GM12878 (cell line): ENCODE data around the gene HOXA1. TPM values are rescaled to one million over a fixed set of nuclear protein-coding genes. Genes with fewer than 3 reads are reported as not detected.

ENCODE experiments used
- ATAC-seq: fragments of 200-7000 bp; cut with Tn5 transposase; 3 replicates; pipeline ENCODE4 v1.9.1; 2020; ENCODE audit warnings: mild to moderate bottlenecking, moderate library complexity
- BruUV-seq: library from RNA; stranded (reverse); fragments of 400-500 nt; replicated peaks from 2 replicates; lab custom pipeline; 2021; lab: Mats Ljungman, UMichigan
- CTCF ChIA-PET: fragments of 300-600 bp; sonication (Branson Sonifier 250); formaldehyde crosslinking; extraction: SDS; loops from one replicate; lab custom pipeline; 2021; ENCODE audit warnings: inconsistent platforms; lab: Yijun Ruan, JAX
- POLR2A ChIA-PET: fragments of 350-600 bp; formaldehyde crosslinking; extraction: SDS; loops from one replicate; lab custom pipeline; 2021; ENCODE audit warnings: inconsistent platforms; lab: Charles Lee
- RAD21 ChIA-PET: fragments of 300-600 bp; sonication (Branson Sonifier 250); formaldehyde crosslinking; loops from one replicate; lab custom pipeline; 2023; ENCODE audit warnings: antibody characterized with exemption; ENCODE audit not compliant: unreplicated experiment; lab: Charles Lee
- SMC1A ChIA-PET: fragments of 300-600 bp; sonication (Branson Sonifier 250); formaldehyde crosslinking; loops from one replicate; lab custom pipeline; 2023; ENCODE audit not compliant: unreplicated experiment, uncharacterized antibody; lab: Charles Lee
- DNase-seq: peaks from one replicate; pipeline ENCODE4 v3.0.0-alpha.2; 2011; ENCODE audit warnings: low read depth, low spot score
- FAIRE-seq: peaks from 3 replicates; lab custom pipeline; 2011; peaks lifted over from hg19 to GRCh38; lab: Jason Lieb, UNC
- H2AFZ ChIP-seq: 2 replicates; pipeline ENCODE4 v1.6.0; 2011; ENCODE audit warnings: low read depth, low read length, control low read depth; ENCODE audit not compliant: control insufficient read depth
- H3K27ac ChIP-seq: 2 replicates; pipeline ENCODE4 v1.5.1; 2011; ENCODE audit warnings: control low read depth; ENCODE audit not compliant: control insufficient read depth, insufficient read depth
- H3K27me3 ChIP-seq, 2 experiments: replicated peaks in 1 of 2; 2 replicates each; pipeline versions ENCODE4 v1.6.0 to v1.6.1; 2011; ENCODE audit warnings: low read length in 1 of 2; ENCODE audit not compliant: control insufficient read depth in 2 of 2, insufficient read depth in 2 of 2
- H3K36me3 ChIP-seq, 2 experiments: 2 replicates each; pipeline ENCODE4 v1.5.1; 2011; ENCODE audit warnings: low read length in 1 of 2; ENCODE audit not compliant: control insufficient read depth in 2 of 2, insufficient read depth in 2 of 2
- H3K4me1 ChIP-seq: 2 replicates; pipeline ENCODE4 v1.6.1; 2011; ENCODE audit warnings: mild to moderate bottlenecking, low read length, moderate library complexity, mixed read lengths; ENCODE audit not compliant: control insufficient read depth, insufficient read depth
- H3K4me2 ChIP-seq: 2 replicates; pipeline ENCODE4 v1.6.0; 2011; ENCODE audit warnings: control low read depth; ENCODE audit not compliant: control insufficient read depth, insufficient read depth
- H3K4me3 ChIP-seq: fragments of 200-600 bp; sonication (generic); 2 replicates; pipeline ENCODE4 v1.5.1; 2016
- H3K79me2 ChIP-seq: 2 replicates; pipeline ENCODE4 v1.6.0; 2011; ENCODE audit warnings: low read length; ENCODE audit not compliant: control insufficient read depth, insufficient read depth
- H3K9ac ChIP-seq: 2 replicates; pipeline ENCODE4 v1.8.0; 2011; ENCODE audit warnings: low read length, control low read depth, mixed read lengths; ENCODE audit not compliant: control insufficient read depth, insufficient read depth
- H3K9me3 ChIP-seq: replicated peaks from 3 replicates; pipeline ENCODE4 v1.5.1; 2011; ENCODE audit warnings: mild to moderate bottlenecking, low read length; ENCODE audit not compliant: control insufficient read depth, insufficient read depth
- H4K20me1 ChIP-seq: 2 replicates; pipeline ENCODE4 v1.6.0; 2011; ENCODE audit not compliant: control insufficient read depth, insufficient read depth
- ASH2L ChIP-seq: fragments of 300-600, 200-600 bp; sonication (generic); IDR thresholded peaks from 2 replicates; pipeline ENCODE4 v1.6.1; 2017; ENCODE audit warnings: low read depth, mild to moderate bottlenecking, borderline replicate concordance
- ATF3 ChIP-seq: IDR thresholded peaks from 2 replicates; pipeline ENCODE4 v1.6.1; 2011; ENCODE audit warnings: low read depth, mild to moderate bottlenecking, low read length, moderate library complexity, borderline replicate concordance; ENCODE audit errors: extremely low read depth
- BCL3 ChIP-seq: IDR thresholded peaks from 2 replicates; pipeline ENCODE4 v1.6.1; 2011; ENCODE audit warnings: borderline replicate concordance, low read depth, mild to moderate bottlenecking, moderate library complexity, low read length; ENCODE audit not compliant: insufficient read depth, poor library complexity, severe bottlenecking
- GABPA ChIP-seq: IDR thresholded peaks from 2 replicates; pipeline ENCODE4 v1.6.1; 2014; ENCODE audit warnings: antibody characterized with exemption, low read depth, mild to moderate bottlenecking, inconsistent platforms
- HDGF ChIP-seq: fragments of 450-650 bp; IDR thresholded peaks from 2 replicates; pipeline ENCODE4 v1.6.1; 2016; ENCODE audit warnings: antibody characterized with exemption
- MEF2A ChIP-seq: IDR thresholded peaks from 2 replicates; pipeline ENCODE4 v1.6.1; 2011; ENCODE audit warnings: low read depth, mild to moderate bottlenecking, low read length, moderate library complexity; ENCODE audit not compliant: insufficient read depth
- MTA2 ChIP-seq: fragments of 450-650 bp; IDR thresholded peaks from 2 replicates; pipeline ENCODE4 v1.6.1; 2016; ENCODE audit warnings: low read depth, mild to moderate bottlenecking, moderate library complexity
- NBN ChIP-seq: fragments of 450-650 bp; IDR thresholded peaks from 2 replicates; pipeline ENCODE4 v1.6.1; 2016
- SMAD5 ChIP-seq: IDR thresholded peaks from 2 replicates; pipeline ENCODE4 v1.6.1; 2016; ENCODE audit warnings: antibody characterized with exemption, low read depth
- TCF7 ChIP-seq: IDR thresholded peaks from 2 replicates; pipeline ENCODE4 v1.6.1; 2014; ENCODE audit warnings: antibody characterized with exemption, borderline replicate concordance
- WGBS: methylation state at CpG from one replicate; pipeline ENCODE4 v1.1.6; 2016; ENCODE audit warnings: low lambda C conversion rate; ENCODE audit not compliant: insufficient replicate concordance, insufficient coverage; ENCODE audit errors: missing lambda C conversion rate; 5-methylcytosine and 5-hydroxymethylcytosine counted together
- in situ Hi-C: fragments of 300-500 bp; cut with MboI; formaldehyde crosslinking; loops from 9 replicates; pipeline ENCODE4 v1.14.3; 2018; ENCODE audit warnings: mixed read lengths
- intact Hi-C: fragments of 100-400 bp; cut with micrococcal nuclease; formaldehyde crosslinking; loops from one replicate; pipeline ENCODE4 v1.14.2; 2022; ENCODE audit not compliant: unreplicated experiment
- polyA plus RNA-seq, 11 experiments: library from polyadenylated mRNA; depleted of rRNA in 4 of 11; unstranded in 6 of 11; stranded (reverse) in 5 of 11; fragments of >200 nt; fragmentation: Nextera tagmentation in 4 of 11; fragmentation: Illumina TruSeq in 1 of 11; extraction: Ambion mirVana in 4 of 11; extraction: Trizol in 1 of 11; gene quantifications; 1 replicate in 1 of 11; 2 replicates in 10 of 11; pipeline versions ENCODE4 v1.2.1 to v1.2.3, GENCODE V29; 2011 to 2016; ENCODE audit warnings: inconsistent platforms in 2 of 11, missing spikeins in 2 of 11, low read depth in 1 of 11
- total RNA-seq, 4 experiments: library from RNA; depleted of rRNA in 3 of 4; stranded (reverse); fragments of >200 nt in 3 of 4; fragmentation: Illumina TruSeq in 1 of 4; extraction: Trizol in 1 of 4; gene quantifications; 2 replicates each; pipeline versions ENCODE4 v1.2.1 to v1.2.3, GENCODE V29; 2013 to 2021

HOXA1 gene
- total and polyA plus RNA-seq, 10 of the 15 experiments (the other 5 are each of a cell fraction or from before 2014, with no cell fraction given) = 0.06 to 1.7 (median 0.18) TPM; not detected in 3

GRCh38 chr7:27124902-27125689 lies 29.3 kb upstream of the HOXA1 start:
- CTCF ChIA-PET = no interaction called here
- Histone ChIP-seq H3K9me3 (no peaks in the 10 kb centered on the region), H3K4me2 (no peak overlapping the region), H3K27ac (no peak overlapping the region), H3K4me1 (no peaks in the 10 kb centered on the region), H3K4me3 (no peak overlapping the region), H3K79me2 (no peaks in the 10 kb centered on the region), H4K20me1 (no peaks in the 10 kb centered on the region), H2AFZ (no peak overlapping the region), H3K9ac (no peak overlapping the region), H3K27me3 (peaks cover 0 to 2% of the 10 kb centered on the region in 2 experiments; a peak in 3 of 4 replicates), H3K36me3 (no peaks in the 10 kb centered on the region)
- TF ChIP-seq TCF7 (no peak), MEF2A (no peak), MTA2 (no peak), NBN (no peak), GABPA (no peak), SMAD5 (no peak), ATF3 (no peak), BCL3 (no peak), ASH2L (no peak), HDGF (no peak)
- POLR2A ChIA-PET = no interaction called here
- ATAC-seq (no peak), DNase-seq (no peak), FAIRE-seq (no peak)
- RAD21 ChIA-PET = no interaction called here
- SMC1A ChIA-PET = no interaction called here
- no TSS peak for BruUV-seq
- in situ Hi-C loops (no loop called here), intact Hi-C loops (no loop called here)
- WGBS = 22% methylated on average over 8 of the region's 8 CpGs
